ENCODE data around the gene ELF5. TPM values are rescaled to one million over a fixed set of nuclear protein-coding genes. Genes with fewer than 3 reads are reported as not detected.

Gene ELF5
- total and polyA plus RNA-seq, 7 experiments from 2014 or later: not detected

GRCh38 chr11:34514597-34514996, 1.0 kb upstream of the ELF5 start:
- ChIA-PET CTCF (interaction anchor here (1.3 kb wide), 1 partner anchor 10 kb away, joined by 4 read pairs; no protein-coding TSS in a partner anchor), POLR2A (no interaction called here)
- no peaks in the 10 kb centered on the region for H3K9me3 ChIP-seq (ENCODE audit: control insufficient read depth in 2 of 3, low read length in 3 of 3)
- intact Hi-C loops (cut with micrococcal nuclease): loop anchor here in 1 of 2 donors (10.0 kb wide), 1 partner anchor 970 kb away; no protein-coding TSS in a partner anchor
- H3K4me1 ChIP-seq (ENCODE audit: control insufficient read depth in 2 of 2, insufficient read depth in 2 of 2, low read length in 2 of 2): no peaks in the 10 kb centered on the region
- H3K36me3 ChIP-seq (ENCODE audit: control insufficient read depth in 2 of 3, insufficient read depth in 3 of 3, low read length in 3 of 3): no peaks in the 10 kb centered on the region
- Mint-ChIP-seq H3K27ac (peak overlapping the region in 1 of 9 donors; percentile 55), H3K36me3 (no peaks in the 10 kb centered on the region), H3K4me3 (no peak overlapping the region), H3K27me3 (peaks cover 0 to 15% (median 0%) of the 10 kb centered on the region in 5 donors), H3K9me3 (no peaks in the 10 kb centered on the region), H3K4me1 (peaks cover 0 to 2% (median 0%) of the 10 kb centered on the region in 7 donors)
- no peak overlapping the region for H3K4me3 ChIP-seq (ENCODE audit: low read length)
- no peak for DNase-seq
- H3K27me3 ChIP-seq (ENCODE audit: control insufficient read depth in 2 of 2, insufficient read depth in 2 of 2, low read length in 2 of 2): no peaks in the 10 kb centered on the region
- no peak for ATAC-seq
- H3K27ac ChIP-seq (ENCODE audit: low read depth, low read length): no peak overlapping the region

GRCh38 chr11:34512840-34513681, 533 bp downstream of the ELF5 start:
- POLR2A ChIA-PET: no interaction called here
- no peak overlapping the region for H3K27ac ChIP-seq (ENCODE audit: low read depth, low read length)
- peak in 8 of 9 donors; percentile 3 to 37 (median 25) for DNase-seq
- Mint-ChIP-seq H3K4me1 (peaks cover 0 to 2% (median 0%) of the 10 kb centered on the region in 7 donors), H3K36me3 (no peaks in the 10 kb centered on the region), H3K9me3 (no peaks in the 10 kb centered on the region), H3K27me3 (peaks cover 0 to 13% (median 0%) of the 10 kb centered on the region in 5 donors), H3K27ac (no peak overlapping the region), H3K4me3 (no peak overlapping the region)
- H3K4me1 ChIP-seq (ENCODE audit: control insufficient read depth in 2 of 2, insufficient read depth in 2 of 2, low read length in 2 of 2): no peaks in the 10 kb centered on the region
- intact Hi-C loops (cut with micrococcal nuclease): loop anchor here (1.0 to 10.0 kb wide), 5 partner anchors 378 to 972 kb away; no protein-coding TSS in a partner anchor
- no peaks in the 10 kb centered on the region for H3K27me3 ChIP-seq (ENCODE audit: control insufficient read depth in 2 of 2, insufficient read depth in 2 of 2, low read length in 2 of 2)
- ATAC-seq: peak; percentile 82
- no peaks in the 10 kb centered on the region for H3K9me3 ChIP-seq (ENCODE audit: control insufficient read depth in 2 of 3, low read length in 3 of 3)
- CTCF ChIA-PET: interaction anchor here (0.9 to 1.3 kb wide), 3 partner anchors 21 to 972 kb away, joined by 3 to 4 read pairs (median 3); no protein-coding TSS in a partner anchor
- H3K4me3 ChIP-seq (ENCODE audit: low read length): no peak overlapping the region
- no peaks in the 10 kb centered on the region for H3K36me3 ChIP-seq (ENCODE audit: control insufficient read depth in 2 of 3, insufficient read depth in 3 of 3, low read length in 3 of 3)

- no peak overlapping the region for H3K27ac Mint-ChIP-seq
- no peaks in the 10 kb centered on the region for H3K36me3 Mint-ChIP-seq
- no peaks in the 10 kb centered on the region for H3K9me3 Mint-ChIP-seq
- ATAC-seq: no peak
- Histone ChIP-seq H3K4me3 (ENCODE audit: low read length) (no peak overlapping the region), H3K36me3 (ENCODE audit: control insufficient read depth in 2 of 3, insufficient read depth in 3 of 3, low read length in 3 of 3) (no peaks in the 10 kb centered on the region), H3K27me3 (ENCODE audit: control insufficient read depth in 2 of 2, insufficient read depth in 2 of 2, low read length in 2 of 2) (no peaks in the 10 kb centered on the region), H3K4me1 (ENCODE audit: control insufficient read depth in 2 of 2, insufficient read depth in 2 of 2, low read length in 2 of 2) (no peaks in the 10 kb centered on the region), H3K27ac (ENCODE audit: low read depth, low read length) (no peak overlapping the region), H3K9me3 (ENCODE audit: control insufficient read depth in 2 of 3, low read length in 3 of 3) (no peaks in the 10 kb centered on the region)
- H3K4me3 Mint-ChIP-seq: no peak overlapping the region
- H3K27me3 Mint-ChIP-seq: peaks cover 0 to 3% (median 0%) of the 10 kb centered on the region in 5 donors
- ChIA-PET POLR2A (no interaction called here), CTCF (no interaction called here)
- intact Hi-C loops (cut with micrococcal nuclease): loop anchor here in 1 of 2 donors (10.0 kb wide), 1 partner anchor 974 kb away; no protein-coding TSS in a partner anchor
- peaks cover 0 to 2% (median 0%) of the 10 kb centered on the region in 7 donors for H3K4me1 Mint-ChIP-seq
- DNase-seq: no peak
These were observed 2.9 kb downstream of the ELF5 start for GRCh38 chr11:34510673-34511072.

- no peaks in the 10 kb centered on the region for H3K9me3 Mint-ChIP-seq
These were observed 3.4 kb downstream of the ELF5 start for GRCh38 chr11:34510218-34510617.

GRCh38 chr11:34509336-34509876, 4.2 kb downstream of the ELF5 start:
- H3K9me3 ChIP-seq (ENCODE audit: control insufficient read depth in 2 of 3, low read length in 3 of 3): no peaks in the 10 kb centered on the region
- Mint-ChIP-seq H3K36me3 (no peaks in the 10 kb centered on the region), H3K4me3 (no peak overlapping the region), H3K9me3 (no peaks in the 10 kb centered on the region), H3K27ac (no peak overlapping the region), H3K4me1 (peaks cover 0 to 2% (median 0%) of the 10 kb centered on the region in 7 donors), H3K27me3 (peaks cover 0 to 3% (median 0%) of the 10 kb centered on the region in 5 donors)
- H3K36me3 ChIP-seq (ENCODE audit: control insufficient read depth in 2 of 3, insufficient read depth in 3 of 3, low read length in 3 of 3): no peaks in the 10 kb centered on the region
- H3K4me3 ChIP-seq (ENCODE audit: low read length): no peak overlapping the region
- peak; percentile 45 for ATAC-seq
- intact Hi-C loops (cut with micrococcal nuclease): no loop called here
- no peaks in the 10 kb centered on the region for H3K27me3 ChIP-seq (ENCODE audit: control insufficient read depth in 2 of 2, insufficient read depth in 2 of 2, low read length in 2 of 2)
- no peak for DNase-seq
- CTCF ChIA-PET: no interaction called here
- POLR2A ChIA-PET: no interaction called here
- no peak overlapping the region for H3K27ac ChIP-seq (ENCODE audit: low read depth, low read length)
- no peaks in the 10 kb centered on the region for H3K4me1 ChIP-seq (ENCODE audit: control insufficient read depth in 2 of 2, insufficient read depth in 2 of 2, low read length in 2 of 2)

More at GRCh38 chr11:34510218-34510617, 3.4 kb downstream of the ELF5 start:
- Histone ChIP-seq H3K9me3 (ENCODE audit: control insufficient read depth in 2 of 3, low read length in 3 of 3) (no peaks in the 10 kb centered on the region), H3K27me3 (ENCODE audit: control insufficient read depth in 2 of 2, insufficient read depth in 2 of 2, low read length in 2 of 2) (no peaks in the 10 kb centered on the region), H3K4me1 (ENCODE audit: control insufficient read depth in 2 of 2, insufficient read depth in 2 of 2, low read length in 2 of 2) (no peaks in the 10 kb centered on the region), H3K36me3 (ENCODE audit: control insufficient read depth in 2 of 3, insufficient read depth in 3 of 3, low read length in 3 of 3) (no peaks in the 10 kb centered on the region), H3K27ac (ENCODE audit: low read depth, low read length) (no peak overlapping the region), H3K4me3 (ENCODE audit: low read length) (no peak overlapping the region)
- intact Hi-C loops (cut with micrococcal nuclease): loop anchor here in 1 of 2 donors (10.0 kb wide), 1 partner anchor 975 kb away; no protein-coding TSS in a partner anchor
- no peak for ATAC-seq
- no peak for DNase-seq
- Mint-ChIP-seq H3K4me1 (peaks cover 0 to 2% (median 0%) of the 10 kb centered on the region in 7 donors), H3K4me3 (no peak overlapping the region), H3K27me3 (peaks cover 0 to 3% (median 0%) of the 10 kb centered on the region in 5 donors), H3K36me3 (no peaks in the 10 kb centered on the region), H3K27ac (no peak overlapping the region)
- ChIA-PET CTCF (no interaction called here), POLR2A (no interaction called here)

- no peaks in the 10 kb centered on the region for H3K36me3 Mint-ChIP-seq
- no peaks in the 10 kb centered on the region for H3K9me3 Mint-ChIP-seq
- intact Hi-C loops (cut with micrococcal nuclease): no loop called here
- H3K27me3 Mint-ChIP-seq: peaks cover 0 to 3% (median 0%) of the 10 kb centered on the region in 5 donors
- ATAC-seq: no peak
- no peak for DNase-seq
- no peaks in the 10 kb centered on the region for H3K9me3 ChIP-seq (ENCODE audit: control insufficient read depth in 2 of 3, low read length in 3 of 3)
- H3K27ac Mint-ChIP-seq: no peak overlapping the region
- H3K4me3 ChIP-seq (ENCODE audit: low read length): no peak overlapping the region
- peaks cover 0 to 2% (median 0%) of the 10 kb centered on the region in 7 donors for H3K4me1 Mint-ChIP-seq
- H3K4me1 ChIP-seq (ENCODE audit: control insufficient read depth in 2 of 2, insufficient read depth in 2 of 2, low read length in 2 of 2): no peaks in the 10 kb centered on the region
- H3K27ac ChIP-seq (ENCODE audit: low read depth, low read length): no peak overlapping the region
- no peaks in the 10 kb centered on the region for H3K36me3 ChIP-seq (ENCODE audit: control insufficient read depth in 2 of 3, insufficient read depth in 3 of 3, low read length in 3 of 3)
- no peaks in the 10 kb centered on the region for H3K27me3 ChIP-seq (ENCODE audit: control insufficient read depth in 2 of 2, insufficient read depth in 2 of 2, low read length in 2 of 2)
- H3K4me3 Mint-ChIP-seq: no peak overlapping the region
- ChIA-PET CTCF (no interaction called here), POLR2A (no interaction called here)
These were observed 5.1 kb downstream of the ELF5 start for GRCh38 chr11:34508524-34508923.
